Stimulated activated CD8-positive, alpha-beta memory T cell treated with anti-CD3 and anti-CD28 coated beads, Interleukin-7, amount 100 ng/mL, for 4 hours (primary cell): ENCODE results near the gene ABCA4.

Source experiments
- DNase-seq, 2 donors: peaks; one replicate each; pipeline ENCODE4 v3.0.0-alpha.2; 2020; ENCODE audit warnings: low read depth in 2 of 2

Gene ABCA4

DNA sequence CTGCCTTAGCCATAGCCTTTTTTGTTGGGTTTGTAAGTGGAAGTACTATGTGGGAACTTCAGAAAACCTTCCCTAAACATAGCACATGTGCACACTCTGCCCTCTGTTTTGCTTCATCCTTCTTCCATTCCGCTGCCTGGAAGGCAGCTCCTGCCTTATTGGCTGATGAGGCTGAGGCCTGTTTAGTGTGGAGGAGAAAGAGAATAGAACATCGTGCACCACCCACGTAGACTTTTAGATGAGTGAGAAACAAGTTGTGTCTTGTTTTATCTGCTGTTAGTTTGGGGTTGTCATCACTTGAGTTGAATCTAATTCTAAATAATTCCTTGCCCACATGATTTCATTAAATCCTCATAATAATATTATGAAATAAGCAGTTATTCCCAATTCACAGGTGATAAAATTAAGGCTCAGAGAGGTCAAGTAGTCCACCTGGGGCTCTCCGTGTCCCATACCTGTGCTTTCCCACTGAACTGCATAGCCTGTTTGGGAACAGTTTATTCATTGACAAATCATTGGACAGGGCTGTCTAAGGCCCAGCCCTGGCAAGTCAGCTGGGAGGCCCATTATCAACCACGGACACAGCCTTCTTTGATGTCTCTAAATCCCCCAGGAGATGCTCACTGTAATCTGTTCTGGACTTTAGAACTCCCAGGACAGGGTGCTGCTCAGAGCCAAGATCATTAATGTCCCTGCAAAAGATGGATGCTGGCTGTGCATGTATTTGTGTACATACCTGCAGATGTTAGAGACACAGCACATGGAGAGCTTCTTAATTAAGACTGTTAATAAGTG, 93.0 kb downstream of the ABCA4 start:
- no peak for DNase-seq

DNA sequence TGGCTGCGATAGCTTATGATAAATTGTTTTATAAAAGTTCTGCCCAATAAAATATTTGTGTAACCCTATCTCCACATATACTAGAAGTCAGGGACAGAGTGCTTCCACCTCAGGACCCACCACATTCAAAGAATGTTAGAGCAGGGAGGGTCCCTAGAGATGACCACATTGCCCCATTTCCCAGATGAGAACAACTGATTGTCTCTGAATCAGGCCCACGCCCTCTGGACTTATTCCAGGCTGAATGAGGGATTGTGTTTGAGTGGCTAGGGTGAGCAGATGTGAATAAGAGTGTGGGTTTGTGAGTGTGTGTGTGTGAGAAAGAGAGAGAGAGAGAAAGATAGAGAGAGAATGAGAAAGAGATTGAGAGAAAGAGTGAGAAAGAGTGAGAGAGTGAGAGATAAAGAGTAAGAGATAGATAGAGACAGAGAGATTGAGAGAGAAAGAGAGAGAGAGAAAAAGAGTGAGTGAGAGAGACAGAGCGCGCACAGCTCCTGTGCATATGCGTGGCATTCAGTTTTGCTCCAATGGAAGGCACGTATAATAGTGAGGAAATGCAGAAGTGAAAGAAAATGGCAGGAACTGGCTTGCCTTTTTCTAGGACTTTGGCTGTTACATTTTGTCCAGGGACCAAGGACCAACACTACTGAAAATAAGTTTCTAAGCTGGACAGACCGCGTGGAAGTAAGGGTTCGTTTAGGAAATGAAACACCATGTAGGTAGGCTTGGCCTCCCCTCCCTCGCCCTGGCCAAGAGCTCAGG, 94.1 kb downstream of the ABCA4 start:
- no peak for DNase-seq

DNA sequence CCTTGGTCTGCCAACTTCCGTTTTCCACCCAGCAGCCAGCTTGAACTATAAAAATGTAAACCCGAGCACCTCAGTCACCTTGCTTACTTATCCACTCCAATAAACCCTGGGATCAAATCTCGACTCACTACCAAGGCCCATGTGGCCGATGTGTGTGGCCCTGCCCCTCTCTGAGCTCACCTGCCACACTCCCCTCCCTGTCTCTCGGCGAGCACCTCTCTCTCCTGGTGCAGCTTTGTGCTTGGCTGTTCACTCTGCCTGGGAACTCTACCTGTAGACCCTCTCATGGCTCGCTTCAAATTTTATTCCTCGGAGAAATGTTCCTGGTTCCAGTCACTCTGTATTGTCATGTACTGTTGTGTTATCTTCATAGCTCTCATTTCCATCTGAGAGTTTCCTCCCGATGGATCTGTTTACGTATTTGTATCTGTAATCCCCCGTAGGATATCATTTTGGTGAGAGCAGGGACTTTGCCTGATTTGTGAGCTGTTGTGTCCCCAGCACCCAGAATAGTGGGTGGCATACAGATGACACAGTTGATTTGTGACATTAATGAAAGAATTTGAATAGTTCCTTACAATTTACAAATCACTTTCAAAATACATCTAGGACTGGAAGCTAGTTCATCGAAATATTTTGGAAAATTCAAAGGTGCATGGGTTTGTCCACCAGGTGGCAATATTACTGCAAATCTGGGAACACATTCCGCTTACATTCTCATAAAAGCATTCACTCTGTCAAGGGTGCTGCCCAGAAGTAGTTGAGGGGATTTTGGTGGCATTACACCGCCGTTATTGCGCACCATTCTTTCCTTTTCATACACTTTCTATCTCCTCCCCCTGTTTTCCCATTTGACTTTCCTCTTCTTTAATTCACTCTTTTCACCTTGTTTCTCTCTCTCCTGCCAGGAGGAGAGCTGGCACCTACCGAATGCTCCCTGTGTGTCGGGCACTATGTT, 95.3 kb downstream of the ABCA4 start:
- DNase-seq, result no peak

DNA sequence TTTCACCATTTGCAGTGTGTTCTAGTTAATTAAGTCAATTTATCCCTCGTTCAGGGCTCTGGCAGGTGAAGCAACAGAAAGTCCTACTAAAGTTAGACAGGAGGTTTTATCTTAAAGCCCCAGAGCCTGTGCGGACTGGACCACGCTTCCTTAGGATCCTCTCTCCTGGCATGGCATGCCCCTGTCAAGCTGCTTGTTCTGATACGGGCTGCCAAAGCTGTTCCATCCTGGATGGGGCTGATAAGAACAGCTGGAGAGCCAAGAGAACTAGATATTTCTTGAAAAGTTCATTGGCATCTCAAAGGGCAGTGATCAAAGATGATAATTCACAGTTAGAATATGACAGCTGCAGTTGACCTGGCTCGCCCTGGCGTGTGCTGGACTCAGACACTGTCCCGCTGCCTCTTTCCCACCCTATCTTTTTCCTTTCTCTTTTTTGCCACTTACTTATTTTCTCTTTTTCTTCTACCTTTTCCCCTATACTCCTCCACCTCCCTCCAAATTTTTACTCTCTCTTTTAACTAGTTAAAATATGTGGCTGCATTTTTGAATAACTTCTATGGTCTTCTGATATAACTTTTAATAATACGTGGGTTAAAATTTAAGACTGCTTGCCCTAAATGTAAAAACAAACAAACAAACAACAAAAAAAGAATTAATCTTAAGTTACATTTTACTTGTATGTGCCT, 96.7 kb downstream of the ABCA4 start:
- no peak for DNase-seq

DNA sequence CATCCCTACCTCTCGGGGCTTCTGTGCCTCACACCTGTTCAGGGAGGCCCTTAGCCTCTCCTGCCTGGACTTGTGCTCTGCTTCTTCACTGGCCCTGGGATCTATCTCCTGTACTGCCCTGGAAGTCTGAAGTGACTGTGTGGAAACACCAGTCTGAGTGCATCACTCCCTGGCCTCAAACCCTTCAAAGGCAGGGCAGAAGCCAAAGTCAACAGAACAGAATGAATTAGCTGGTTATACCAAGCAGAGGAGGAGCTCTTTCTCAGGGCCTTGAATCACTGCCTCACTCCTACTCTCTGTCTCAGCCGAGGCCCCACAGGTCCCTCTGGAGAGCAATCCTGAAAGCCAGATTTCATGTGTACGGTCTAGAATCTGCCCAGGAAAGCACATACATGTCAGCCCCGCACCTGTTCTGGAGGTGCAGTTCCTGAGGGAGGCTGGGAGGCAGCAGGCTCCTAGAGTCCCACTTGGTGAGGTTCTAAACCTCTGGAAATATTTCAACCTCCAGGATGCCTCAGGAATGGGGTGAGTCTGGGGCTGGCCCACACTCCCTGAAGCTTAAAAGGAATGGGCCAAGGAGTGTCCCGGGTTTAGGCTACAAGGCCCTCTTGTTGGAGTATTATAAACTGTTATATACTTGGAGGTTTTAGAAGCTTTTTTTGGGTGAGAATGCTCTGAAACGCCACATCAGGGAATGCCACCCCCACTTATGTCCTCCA, 98.3 kb downstream of the ABCA4 start:
- no peak for DNase-seq

DNA sequence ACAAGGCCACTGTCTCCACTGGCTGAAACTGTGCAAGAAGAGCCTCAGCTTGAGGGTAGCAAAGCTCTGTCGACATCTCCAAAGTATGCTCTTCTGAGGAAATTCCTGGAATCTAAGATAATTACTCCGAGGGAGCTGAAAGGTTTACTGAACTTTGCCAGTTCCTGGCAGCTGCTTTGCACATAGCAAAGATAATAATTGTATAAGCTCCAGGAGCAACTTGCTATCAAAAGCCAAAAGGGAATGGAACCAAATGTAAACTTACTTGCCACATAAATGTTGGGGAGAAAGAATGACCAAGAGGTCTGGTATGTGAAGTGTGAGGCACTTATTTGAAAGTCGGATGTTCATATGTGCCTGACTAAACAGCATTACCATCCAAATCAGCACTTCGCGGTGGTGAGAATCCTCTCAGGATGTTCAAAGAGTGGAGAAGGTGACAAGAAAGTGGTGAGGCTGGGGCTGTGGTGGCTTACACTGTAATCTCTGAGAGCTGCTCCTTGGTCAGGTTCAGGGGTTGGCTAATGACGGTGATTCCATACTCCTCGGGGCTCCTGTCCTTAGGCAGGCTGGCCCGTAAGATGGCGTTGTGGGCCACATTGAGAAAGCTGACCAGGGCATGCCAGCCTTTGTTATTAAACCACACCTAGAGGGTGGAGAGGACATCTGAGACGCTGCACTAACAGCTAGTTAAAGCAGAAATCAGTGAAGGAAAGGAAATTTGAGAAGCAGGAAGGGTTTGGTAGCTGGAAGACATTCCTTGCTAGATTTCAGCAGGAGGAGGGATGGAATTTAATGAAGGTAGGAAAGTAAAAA, 100.0 kb downstream of the ABCA4 start:
- DNase-seq, result no peak

DNA sequence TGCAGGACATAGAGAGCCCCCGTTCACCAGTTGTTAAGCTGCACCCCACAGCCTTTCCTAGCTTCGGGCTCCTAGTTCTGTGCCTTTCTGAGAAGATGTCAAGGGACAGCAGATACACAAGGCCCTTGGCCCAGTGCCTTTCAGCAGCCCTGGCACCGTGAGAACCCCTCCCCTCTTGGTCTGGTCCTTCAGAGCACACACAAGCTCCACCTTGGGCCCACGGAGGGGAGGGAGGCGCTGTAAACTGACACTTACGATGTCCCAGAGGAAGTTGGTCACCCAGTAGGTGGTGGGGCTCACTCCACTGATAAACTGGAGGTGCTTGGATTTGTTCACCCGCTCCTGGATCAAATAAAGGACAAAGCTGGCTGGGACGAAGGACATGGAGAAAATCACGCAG, 101.6 kb downstream of the ABCA4 start:
- no peak for DNase-seq

DNA sequence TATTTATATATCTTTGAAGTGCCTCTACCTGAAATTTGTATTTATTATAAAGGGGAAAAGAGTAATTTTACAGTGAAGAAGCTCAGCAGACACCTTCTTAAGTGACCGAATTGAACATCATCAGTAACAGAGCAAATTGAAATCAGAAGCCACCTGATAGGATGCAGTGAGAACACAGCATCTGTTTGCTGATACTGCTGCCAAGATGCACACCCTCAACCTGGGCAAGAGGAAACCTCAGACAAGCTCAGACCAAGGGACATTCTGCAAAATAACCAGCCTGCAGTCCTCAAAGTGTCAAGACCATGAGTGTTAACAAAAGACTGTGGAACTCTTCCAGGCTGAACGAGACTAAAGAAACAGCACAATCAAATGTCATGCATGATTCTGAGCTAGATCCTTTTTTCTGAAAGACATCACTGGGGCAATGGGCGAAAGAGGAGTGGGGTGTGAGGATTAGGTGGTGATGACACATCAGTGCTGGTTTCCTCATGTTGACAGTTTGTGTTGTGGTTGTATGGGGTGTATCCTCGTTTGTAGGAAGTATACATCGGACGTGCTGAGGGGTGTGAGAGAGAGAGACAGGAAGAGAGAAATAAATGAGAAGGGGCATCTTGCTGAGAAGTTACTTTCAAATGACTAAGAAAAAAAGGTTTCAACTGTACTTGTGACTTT, 103.7 kb downstream of the ABCA4 start:
- DNase-seq, result peak; percentile 8 to 16

DNA sequence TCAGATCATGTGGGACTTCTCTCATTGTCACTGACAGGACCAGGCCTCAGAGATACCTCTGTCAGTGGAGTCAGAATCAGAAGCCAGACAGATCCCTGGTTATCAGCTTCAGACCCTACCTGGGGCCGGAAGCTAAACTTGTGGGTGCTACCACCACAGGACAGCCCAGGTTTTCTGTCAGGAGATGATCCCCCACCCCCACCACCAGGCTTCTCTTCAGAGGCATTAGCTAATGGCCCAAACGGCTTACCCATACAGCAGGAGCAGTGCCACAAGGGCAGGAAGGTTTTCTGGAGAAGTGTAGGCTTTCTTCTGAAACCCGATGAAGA, 105.5 kb downstream of the ABCA4 start:
- DNase-seq, result no peak

DNA sequence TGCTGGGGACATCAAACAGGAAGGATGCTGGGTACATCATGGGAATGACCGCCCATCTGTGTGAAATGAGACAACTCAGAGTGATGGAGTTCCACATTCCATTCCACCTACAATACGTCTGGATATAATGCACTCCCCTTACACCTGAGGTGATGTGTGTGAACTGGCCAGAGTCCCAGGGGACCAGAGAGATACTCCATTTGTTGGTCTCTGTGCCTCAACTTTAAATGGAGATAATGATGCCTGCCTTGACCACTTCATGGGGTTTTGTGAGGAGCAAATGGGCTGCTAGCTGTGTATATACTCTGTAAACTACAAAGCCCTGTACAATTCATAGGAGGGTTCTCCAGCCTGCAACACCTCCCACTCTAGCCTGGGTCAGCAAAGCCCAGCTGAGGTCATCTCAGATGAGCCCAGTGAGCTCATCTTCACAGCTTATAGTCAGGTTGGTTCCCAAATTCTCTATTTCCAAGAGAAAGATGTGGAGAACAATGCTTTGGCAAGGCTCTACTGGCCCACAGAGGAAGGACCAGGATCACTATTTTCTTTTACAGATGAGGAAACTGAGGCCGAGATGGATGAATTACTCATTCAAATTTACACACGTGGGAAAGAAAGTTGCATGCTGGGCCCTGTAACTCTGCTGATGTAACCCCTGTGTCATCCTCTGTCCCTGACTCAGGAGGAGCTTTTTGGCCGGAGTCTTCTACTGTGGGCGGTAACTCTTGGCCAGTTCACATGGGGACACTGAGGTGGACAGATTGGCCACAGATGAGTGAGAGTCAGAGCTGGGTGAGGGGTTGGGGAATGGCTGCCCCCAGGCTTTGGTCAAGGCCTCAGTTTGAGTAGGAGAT, 106.1 kb downstream of the ABCA4 start:
- no peak for DNase-seq

DNA sequence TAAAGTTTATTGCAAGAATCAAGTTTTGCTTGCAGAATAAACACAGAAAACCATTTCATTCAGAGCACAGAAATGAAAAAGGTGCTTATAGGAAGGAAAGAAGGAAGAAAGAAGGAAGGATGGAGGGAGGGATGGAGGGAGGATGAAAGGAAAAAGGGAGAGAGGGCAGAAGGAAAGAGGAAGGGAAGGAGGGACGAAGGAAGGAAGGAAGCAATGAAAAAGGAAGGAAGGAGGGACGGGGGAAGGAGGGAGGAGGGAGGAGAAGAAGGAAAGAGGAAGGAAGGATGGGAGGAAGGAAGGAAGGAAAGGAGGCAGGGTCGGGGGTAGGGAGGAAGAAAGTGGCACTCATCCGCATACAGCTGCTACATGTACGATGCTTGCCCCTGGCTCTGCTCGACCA, 106.9 kb downstream of the ABCA4 start:
- no peak for DNase-seq

DNA sequence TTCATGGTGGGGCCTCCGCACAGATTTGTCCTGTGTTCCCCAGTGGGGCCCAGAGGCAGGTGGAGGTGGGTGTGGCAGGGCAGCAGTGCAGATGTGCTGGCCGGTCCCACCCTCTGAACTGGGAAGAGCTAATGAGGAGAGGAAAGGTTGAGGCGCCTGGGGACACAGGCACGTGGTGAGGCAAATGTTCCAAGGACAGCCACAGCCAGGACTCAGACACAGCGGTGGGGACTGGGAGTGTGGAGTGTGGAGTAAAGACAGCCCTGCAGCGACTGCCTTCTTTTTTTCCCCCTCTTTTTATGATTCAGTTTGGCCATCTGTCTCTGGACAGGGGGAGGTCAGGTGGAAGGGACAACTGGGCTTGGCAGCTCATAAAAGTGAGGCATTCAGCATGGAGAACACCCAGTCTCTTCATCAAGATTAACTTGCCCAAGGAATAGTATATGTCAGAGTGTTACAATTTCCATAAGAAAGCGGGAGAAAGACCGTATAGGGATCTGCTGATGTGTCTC, 107.5 kb downstream of the ABCA4 start:
- no peak for DNase-seq

DNA sequence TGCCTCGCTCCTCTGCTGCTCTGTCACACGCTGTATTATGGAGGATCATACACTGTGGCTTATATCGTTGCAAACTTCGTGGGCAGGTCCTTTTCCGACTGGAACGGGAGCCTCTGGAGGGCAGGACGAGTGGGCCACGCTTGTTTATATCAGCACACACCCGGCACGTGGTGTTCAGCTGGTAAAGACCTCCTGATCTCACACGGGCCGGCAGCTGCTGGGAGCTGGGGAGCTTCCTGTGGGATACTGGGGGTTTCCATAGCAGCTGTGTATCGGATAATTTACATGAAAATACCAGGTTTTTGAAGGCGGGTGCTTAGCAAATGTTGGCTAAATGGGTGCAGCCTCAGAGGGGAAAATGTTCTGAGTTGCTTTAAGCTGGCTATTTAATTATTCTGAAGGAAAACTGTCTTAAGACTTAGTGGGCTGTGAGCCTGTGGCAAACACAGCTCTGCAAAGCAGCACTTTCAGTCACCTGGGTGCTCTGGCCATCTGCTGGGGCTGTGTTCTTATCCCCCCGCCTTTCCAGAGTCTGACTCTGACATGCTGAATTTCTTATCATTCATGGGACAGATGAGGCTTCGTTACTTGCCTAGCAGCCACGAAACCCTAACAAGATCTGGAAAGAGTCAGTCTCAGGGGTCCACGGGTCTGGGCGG, 108.1 kb downstream of the ABCA4 start:
- no peak for DNase-seq

DNA sequence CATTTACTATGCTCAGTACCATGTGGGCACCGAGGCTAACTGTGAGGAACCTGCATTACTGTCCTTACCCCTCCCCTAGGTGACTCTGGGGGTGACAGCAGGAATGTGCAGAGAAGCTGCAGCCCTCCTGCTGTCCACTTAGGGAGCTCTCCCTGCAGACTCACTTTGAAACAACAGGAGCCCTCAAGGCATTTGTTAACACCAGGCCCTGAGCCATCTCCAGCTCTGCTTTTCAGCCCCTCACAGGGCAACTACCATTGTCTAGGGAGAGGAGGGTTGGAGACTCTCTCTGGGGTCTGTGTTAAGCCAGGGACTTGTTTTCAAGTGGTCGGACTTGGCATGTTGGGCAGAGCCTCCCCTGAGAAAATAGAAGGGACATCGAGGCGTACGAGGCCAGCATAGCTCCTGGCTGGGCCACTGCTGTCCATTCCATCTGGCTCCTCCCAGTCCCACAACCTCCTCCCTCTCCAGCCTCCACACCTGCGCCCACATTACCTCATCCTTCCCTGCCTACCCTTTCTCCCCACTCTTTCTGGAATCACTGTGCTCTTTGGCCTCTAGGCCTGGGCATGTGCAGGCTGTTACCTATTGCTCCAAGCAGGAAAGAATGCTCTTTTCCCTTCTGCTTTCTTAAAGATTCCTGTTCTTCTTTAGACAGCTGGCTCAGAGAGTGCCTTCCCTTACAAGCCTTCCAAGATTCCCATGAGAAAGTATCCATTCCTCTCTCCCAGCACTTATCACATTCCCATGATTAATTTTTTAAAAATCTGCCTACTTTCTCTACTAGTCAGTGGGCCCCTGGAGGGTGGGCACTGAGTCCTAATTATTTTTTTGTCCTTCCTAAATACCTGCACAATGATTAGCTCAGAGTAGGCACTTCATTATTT, 109.0 kb downstream of the ABCA4 start:
- DNase-seq, result no peak

DNA sequence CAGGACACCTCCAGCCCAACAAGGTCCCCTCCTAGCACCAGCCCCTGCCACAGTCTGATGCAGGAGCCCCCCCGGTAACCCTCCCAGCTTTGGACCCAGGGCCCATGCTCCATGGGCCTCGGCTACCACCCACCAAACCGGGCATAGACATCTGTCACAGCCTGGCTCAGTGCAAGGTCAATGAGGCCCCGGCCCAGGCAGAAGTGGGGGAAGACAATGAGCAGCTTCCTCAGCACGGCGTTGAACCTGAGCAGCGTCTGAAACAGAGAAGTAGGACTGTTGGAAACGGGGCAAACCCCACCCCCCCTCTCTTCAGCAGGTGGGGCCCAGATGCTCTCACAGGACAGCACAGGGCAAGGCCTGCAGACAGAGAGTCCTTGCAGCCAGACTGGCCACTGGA, 109.8 kb downstream of the ABCA4 start:
- no peak for DNase-seq

DNA sequence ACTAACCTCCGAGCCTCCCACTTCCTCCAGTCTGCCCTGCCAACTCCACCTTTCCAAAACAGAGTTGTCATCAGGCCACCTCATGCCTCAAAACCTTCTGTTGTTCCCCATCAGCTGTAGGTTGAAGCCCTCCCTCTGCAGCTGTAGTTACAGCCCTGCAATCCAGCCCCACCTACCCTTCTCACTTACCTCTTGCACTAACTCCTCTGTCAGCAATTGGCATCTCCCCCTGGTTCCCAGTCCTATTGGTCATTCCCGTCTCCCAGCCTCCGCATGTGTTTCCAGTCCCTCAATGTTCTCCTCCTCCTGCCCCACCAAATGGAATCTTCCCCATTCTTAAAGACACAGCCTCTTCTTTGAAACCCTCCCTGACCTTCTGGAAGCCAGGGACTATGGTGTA, 111.6 kb downstream of the ABCA4 start:
- DNase-seq, result no peak

DNA sequence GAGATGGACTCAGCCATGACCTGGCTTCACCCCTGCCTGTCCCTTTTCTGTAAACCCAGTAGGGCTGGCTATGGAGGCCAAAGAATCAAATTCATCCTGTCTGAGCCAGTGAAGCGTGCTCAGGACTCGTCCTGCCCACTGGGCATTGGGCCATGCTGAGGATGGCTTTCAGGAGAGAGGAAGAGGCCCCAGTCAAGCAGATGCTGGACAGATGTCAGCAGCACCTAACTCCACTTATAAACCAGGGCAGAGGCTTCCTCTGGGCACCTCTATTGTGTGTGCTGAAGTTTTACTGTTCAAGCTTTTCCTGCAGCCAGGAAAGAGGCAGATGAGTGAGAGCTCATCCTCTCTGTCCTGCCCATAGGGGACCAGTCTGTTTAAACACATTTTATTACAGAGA, 114.3 kb downstream of the ABCA4 start:
- no peak for DNase-seq
